GM10847 (cell line): ENCODE data around the gene RRP9.

Source experiments
- POLR2A ChIP-seq: IDR thresholded peaks from 2 replicates; pipeline ENCODE4 v1.6.1; 2011; ENCODE audit not compliant: insufficient read length; ENCODE audit errors: extremely low read depth

Gene RRP9

GRCh38 chr3:51921081-51921578 is 20.6 kb downstream of the RRP9 start:
- no peak for TF ChIP-seq POLR2A

GRCh38 chr3:51916418-51916817 is 25.3 kb downstream of the RRP9 start:
- no peak for TF ChIP-seq POLR2A

DNA sequence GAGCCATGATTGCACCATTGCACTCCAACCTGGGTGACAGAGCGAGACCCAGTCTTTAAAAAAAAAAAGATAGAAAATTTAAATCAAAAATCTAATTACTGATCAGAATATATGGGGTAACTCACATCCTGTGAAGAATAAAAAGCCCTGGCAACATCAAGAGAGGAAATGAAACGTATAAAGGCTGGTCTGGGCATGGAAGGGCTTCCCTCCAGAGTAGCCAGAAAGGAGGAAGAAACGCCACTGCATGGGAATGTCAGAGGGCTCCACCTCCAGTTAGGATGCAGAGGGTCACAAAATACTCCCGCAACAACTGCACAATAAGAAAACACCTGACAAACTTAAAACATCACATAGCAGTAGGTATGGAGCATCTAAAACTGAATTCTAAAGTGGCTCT is 33.7 kb downstream of the RRP9 start:
- TF ChIP-seq POLR2A = no peak

DNA sequence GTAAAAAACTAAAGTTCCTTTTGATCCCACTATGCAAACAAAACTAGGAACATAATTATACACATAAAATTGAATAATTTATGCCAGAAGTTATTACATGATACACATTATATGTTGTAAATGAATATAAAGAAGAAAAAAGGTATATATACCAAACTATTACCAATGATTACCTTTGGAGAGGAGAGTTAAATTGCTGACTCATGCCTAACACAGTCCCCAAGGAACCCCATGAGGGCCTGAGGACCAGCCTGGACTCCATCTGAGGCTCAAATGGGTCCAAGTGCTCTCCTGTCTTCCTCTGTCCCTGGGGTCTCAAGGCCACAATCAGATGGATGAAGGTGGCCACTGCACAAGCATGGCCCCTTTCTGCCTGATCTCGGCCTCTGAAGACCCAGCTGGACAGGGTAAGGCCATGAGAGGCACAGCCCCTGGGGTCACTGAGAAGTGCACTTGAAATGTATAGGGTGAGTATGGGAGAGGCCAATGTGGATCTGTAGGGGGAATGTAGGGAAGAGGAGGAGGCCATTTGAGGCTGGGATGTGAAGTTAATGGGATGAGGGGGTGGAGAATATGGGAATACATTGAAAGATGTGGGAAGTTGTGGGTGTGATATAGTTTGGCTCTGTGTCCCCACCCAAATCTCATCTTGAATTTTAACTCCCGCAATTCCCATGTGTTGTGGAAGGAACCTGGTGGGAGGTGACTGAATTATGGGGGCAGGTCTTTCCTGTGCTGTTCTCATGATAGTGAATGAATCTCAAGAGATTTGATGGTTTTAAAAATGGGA is 37.5 kb downstream of the RRP9 start:
- no peak for TF ChIP-seq POLR2A

DNA sequence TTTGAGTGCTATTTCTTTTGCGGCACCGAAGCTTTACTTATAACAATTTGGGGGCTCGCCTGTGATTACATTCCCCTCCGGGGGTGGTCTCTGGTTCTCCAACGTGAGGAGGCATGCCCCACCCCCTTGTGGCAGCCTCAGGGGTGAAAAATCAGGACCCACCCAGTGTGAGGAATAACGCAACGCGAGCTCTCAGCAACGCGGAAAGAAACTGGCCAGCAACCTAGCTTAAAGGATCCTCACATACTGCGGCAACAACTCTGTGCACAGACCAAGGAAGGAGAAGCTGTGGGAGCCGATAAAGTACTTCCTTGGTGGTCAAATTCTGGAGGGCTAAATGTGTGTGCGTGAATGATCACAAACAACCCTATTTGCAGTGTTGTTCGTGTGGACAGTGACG is 44.3 kb downstream of the RRP9 start:
- no peak for TF ChIP-seq POLR2A

DNA sequence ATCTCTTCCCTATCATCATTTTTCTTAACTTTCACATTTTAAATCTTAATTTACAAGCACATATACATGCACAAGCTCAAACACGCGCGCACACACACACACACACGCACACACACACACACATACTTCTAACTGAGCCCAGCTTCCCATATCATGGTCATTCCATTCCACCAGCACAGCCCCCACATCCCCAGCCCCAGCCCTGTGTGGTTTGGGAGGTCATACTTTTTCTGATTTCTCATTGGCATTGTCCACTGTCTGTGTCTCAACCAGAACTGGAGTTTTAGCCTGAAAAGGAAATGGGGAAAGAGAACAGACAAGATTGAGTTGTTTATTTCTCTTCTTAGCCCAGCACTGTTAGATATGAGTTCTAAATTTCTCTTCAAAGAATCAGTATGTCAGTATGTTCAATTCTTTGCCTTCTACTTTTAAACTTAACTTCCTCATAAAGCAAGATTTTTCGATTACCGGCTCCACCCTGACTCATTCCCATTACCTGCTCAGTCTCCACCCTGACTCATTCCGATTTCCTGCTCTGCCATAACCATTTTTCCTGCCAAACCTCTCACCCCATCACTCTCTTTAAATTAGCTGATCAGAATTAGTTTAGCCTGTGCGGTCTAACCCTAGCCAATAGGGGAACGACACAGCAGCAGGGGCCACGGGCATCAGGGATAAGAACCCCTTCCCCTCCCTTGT is 44.9 kb downstream of the RRP9 start:
- TF ChIP-seq POLR2A = no peak

DNA sequence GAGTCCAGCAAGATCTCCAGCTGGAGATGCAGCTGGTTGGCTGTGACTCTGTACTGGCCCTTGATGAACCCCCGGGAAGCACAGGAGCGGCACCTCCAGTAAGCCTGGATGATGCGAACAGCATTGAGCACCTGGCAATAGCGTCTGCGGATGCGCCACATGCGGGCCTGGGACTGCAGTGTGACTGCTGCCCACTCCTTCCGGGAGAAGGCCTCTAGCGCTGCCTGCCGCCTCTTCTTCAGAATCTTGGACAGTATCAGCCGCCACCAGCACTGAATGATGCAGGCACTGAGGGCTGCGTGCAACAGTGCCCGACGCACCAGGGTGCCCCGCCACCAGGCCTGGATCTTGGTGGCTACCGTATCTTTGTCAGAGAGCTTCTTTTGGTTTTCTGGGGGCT is 46.8 kb downstream of the RRP9 start:
- TF ChIP-seq POLR2A = no peak

- no peak for TF ChIP-seq POLR2A
Measured at GRCh38 chr3:51894391-51894790, 47.3 kb downstream of the RRP9 start.

GRCh38 chr3:51891242-51892039 is 50.3 kb downstream of the RRP9 start:
- no peak for TF ChIP-seq POLR2A

DNA sequence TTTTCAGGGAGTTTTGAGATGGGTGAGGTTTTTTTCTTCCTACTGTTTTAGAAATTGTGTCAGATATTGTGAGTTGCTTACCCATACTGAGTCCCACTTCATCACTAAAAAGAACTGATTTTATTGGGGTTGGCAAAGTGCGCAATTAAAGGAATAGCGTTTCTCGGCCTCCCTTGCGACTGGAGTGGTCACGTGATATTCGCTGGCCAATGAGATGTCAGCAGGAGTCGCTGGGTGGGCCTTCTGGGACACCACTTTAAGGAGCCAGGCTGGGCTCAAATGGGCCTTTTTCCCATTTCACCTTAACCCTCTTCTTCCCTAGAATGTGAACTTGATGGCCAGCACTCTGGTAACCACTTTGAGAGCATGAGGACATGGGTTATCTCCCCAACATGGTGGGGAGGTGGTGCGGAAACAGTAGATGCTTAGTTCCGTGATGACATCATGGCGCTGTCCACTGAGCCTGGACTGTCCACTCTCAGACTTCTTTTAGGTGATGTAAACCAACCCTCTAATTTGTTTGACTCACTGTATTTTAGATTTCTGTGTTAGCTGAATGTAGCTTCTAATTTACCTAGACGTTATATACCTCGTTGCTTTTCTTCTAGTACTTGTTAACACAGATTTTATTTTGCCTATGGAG is 53.1 kb downstream of the RRP9 start:
- no peak for TF ChIP-seq POLR2A

DNA sequence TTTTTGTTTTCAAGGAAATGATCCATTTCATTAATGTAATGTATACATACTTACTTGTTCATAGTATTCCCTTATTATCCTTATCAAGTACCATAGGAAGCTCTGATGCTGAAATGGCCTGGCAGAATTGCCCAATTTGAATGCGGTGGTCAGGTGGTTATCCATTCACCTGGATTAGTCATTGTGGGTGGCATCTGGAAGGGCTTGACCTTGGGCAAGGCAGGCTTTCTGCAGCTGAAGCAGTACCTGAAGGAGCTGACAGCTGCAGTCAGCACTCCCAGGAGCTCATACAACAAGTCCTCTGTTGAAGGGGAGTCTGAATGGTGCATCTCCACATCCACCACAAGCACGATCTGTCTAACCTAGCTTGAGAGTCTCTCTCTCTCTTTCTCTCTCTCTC is 54.1 kb downstream of the RRP9 start:
- TF ChIP-seq POLR2A = no peak

DNA sequence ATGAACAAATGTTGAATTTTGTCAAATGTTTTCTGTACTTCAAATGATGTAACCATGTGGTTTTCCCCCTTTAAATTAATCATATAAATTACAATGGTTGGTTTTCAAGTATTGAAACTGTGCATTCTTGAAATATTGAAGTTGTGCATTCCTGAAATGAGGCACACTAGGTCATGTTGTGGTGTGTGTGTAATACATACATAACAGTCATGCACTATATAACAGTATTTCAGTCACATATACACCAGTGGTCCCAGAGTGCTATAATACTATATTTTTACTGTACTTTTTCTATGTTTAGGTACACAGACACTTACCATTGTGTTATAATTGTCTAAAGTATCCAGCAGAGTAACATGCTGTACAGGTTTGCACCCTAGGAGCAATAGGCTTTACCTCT is 55.3 kb downstream of the RRP9 start:
- no peak for TF ChIP-seq POLR2A
